Skeletal muscle cell (primary cell): ENCODE data around the gene HDAC10.

Experiments used
- DNase-seq: peaks from one replicate; pipeline ENCODE4 v3.0.0-alpha.2; 2010; ENCODE audit warnings: low read depth
- H3K4me3 ChIP-seq: 2 replicates; pipeline ENCODE4 v1.5.1; 2011; ENCODE audit warnings: low read depth, mild to moderate bottlenecking, control low read depth, low read length, moderate library complexity

Gene HDAC10

GRCh38 chr22:50259302-50259701, 8.2 kb upstream of the HDAC10 start:
- no peak for DNase-seq
- no peak overlapping the region for H3K4me3 ChIP-seq

GRCh38 chr22:50258361-50259292, 7.6 kb upstream of the HDAC10 start:
- DNase-seq = no peak
- H3K4me3 ChIP-seq = no peak overlapping the region

GRCh38 chr22:50257451-50258360, 6.6 kb upstream of the HDAC10 start:
- DNase-seq = no peak
- no peak overlapping the region for H3K4me3 ChIP-seq

GRCh38 chr22:50257041-50257440, 6.0 kb upstream of the HDAC10 start:
- no peak for DNase-seq
- H3K4me3 ChIP-seq = no peak overlapping the region

- no peak overlapping the region for H3K4me3 ChIP-seq
- DNase-seq = no peak
Measured at GRCh38 chr22:50256258-50256862, 5.3 kb upstream of the HDAC10 start.

GRCh38 chr22:50255607-50256006, 4.5 kb upstream of the HDAC10 start:
- H3K4me3 ChIP-seq = no peak overlapping the region
- DNase-seq = no peak

GRCh38 chr22:50255099-50255498, 4.0 kb upstream of the HDAC10 start:
- no peak for DNase-seq

DNA sequence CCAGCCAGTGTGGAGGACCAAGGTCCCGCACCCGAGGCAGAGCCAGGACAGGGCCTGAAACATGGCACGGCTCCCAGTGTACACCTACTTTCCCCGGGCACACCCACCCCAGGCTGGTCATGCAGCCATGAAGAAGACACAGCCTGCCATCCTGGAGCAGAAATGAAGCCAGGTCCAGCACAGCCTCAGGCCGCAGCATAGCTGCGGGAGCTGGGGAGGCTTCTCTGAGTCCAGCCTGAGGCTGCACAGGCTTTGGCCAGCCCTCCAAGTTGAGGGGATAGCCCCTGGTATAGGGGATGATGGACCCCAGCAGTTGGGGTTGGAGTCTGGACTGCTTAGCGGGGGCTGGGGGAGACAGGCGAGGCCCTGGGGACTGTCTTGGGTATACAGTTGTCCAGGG, 2.9 kb upstream of the HDAC10 start:
- DNase-seq = no peak
- H3K4me3 ChIP-seq = no peak overlapping the region

More at GRCh38 chr22:50255099-50255498, 4.0 kb upstream of the HDAC10 start:
- H3K4me3 ChIP-seq = no peak overlapping the region

DNA sequence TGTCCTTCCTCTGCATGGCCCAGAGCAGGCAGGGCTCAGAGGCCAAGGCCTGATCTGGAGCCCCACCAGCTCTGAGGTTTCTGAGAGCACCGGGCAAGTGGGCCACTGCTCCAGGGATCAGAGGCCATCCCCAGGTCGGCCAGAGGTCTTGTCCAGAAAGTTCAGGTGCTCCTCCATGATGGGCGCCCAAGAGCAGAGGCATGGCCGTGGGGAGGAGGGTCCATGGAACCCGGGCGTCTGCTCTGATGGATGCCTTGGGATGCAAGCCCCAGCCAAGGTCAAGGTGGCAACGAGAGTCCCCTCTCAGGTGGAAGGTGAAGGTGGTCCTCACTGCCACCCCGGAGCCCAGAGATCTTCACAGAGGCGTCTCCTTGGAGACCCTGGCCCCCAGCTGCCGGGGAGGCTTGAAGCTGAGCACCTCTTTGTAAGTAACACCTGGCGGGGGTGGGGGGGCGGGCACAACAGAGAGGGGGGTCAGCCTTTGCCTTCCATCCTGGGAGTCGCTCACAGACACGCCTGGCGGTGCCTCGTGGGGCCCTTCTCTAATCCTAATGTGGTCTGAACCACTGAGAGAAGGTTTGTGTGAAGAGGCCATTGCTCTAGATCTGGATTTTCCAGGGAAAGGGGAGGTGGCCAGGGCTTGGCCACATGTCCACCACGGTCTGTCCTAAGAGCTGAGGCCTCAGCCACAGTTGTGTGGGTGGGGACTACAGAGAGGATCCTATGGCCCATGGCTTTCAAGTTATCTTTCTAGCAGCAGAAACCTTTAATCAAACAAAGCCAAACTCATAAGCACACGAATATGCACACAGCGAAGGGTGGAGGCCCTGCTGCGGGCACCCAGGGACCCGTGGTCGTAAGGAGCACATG, 2.2 kb upstream of the HDAC10 start:
- no peak for DNase-seq
- H3K4me3 ChIP-seq = no peak overlapping the region

DNA sequence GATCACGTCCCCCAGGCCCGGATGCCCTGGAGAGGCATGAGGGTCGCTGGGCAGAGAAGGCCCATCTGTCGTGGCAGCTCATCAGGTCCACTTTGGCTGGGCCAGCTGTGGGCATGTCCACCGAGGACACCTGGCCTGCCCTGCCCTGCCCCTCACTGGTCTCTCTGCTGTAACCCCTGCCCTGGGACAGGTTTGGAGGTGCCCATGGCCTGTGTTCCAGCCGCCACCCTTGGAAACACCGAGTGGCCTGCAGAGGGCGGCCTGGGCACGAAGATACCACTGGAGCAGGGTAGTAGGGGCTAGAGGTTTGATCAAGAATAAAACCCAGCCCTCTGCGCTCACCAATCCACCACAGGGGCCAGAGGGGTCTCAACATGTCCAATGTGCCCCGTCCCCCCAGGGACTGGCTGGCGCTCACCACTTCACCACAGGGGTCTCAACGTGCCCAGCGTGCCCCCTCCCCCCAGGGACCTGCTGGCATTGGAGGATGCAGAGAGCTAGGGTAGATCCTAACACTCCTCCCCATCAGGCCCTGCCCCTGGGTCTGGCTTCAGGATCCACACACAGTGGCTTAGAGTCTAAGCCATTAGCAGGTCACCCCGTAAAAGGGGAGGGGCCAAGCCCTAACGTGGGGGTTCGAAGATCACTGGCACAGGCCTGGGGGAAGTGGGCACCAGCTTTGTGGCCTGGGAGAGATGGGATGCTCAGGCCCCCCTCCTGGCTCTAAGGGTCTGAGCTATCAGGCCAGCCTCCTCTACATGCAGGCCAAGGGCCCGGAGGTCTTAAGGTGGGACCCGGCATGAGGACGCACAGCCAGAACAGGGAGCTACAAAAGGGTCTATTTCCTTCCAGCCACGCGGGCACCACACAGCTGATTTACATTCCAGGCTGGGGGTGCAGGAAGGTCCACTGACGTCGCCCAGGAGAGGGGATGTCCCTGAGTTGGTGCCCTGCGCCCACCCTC, 1.3 kb upstream of the HDAC10 start:
- no peak for DNase-seq
- no peak overlapping the region for H3K4me3 ChIP-seq

- DNase-seq = no peak
- H3K4me3 ChIP-seq = peak overlapping the region; percentile 81
Measured at GRCh38 chr22:50251477-50252081, 514 bp upstream of the HDAC10 start.

DNA sequence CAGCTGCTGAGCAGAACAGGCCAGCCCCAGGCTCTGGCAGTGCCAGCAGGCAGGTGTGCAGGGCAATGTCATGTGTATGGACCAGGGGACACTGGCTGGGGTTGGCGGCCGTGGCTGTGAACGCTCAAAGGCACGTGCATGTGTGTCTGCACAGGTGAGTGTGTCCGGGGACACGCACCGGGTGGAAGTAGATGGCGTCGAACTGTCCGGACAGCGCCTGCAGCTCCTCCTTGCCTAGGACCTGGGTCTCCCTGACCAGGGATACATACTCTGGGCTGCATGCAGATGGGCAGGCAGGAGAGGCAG, 863 bp downstream of the HDAC10 start:
- H3K4me3 ChIP-seq = peak overlapping the region; percentile 81
- no peak for DNase-seq

GRCh38 chr22:50249341-50250248, 1.5 kb downstream of the HDAC10 start:
- H3K4me3 ChIP-seq = peak overlapping the region; percentile 81
- DNase-seq = no peak

DNA sequence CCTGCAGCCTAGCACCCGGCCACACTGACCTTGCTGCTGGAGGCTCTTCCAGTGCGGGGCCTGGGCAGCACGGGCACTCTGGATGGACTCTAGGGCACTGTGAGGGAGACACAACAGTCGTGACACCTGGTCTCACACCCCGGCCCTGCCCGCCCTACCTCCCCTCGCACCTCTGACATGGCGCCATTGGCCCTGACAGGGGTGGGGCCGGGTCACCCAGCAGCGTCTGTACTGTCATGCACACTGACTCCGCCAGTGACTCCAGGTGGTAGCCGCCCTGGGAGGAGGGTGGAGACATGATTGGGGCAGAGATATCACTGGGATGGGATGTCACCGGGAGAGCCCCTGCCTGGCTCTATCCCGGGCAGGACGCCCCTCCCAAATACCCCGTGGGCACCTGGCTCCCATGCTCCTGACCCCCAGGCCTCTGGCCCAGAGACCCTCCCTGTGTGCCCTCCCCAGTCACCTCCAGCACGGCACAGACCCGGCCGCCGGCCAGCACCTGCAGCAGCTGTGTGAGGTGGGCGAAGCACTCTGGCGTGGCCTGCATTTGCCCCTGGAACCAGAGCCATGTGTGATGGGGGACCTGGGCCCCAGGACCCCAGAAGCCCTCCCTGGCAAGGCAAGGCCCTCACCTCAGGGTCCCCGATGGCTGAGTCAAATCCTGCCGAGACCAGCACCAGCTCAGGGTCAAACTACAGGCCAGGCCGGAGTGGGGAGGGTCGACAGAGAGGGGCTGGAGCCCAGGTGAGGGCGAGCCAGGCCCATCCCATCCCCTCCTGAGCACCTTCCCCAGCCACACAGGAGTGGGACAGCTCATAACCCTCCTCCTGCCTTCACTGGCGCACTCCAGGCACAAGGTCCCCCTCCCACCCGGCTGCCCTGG, 2.6 kb downstream of the HDAC10 start:
- DNase-seq = no peak

GRCh38 chr22:50247748-50248147, 3.3 kb downstream of the HDAC10 start:
- no peak overlapping the region for H3K4me3 ChIP-seq
- DNase-seq = no peak

More for the DNA sequence above, 2.6 kb downstream of the HDAC10 start:
- no peak overlapping the region for H3K4me3 ChIP-seq
